NCI-H1694 (cell line): ENCODE measurements around the gene CACNA2D3.

Experiments used
- DNase-seq: peaks from one replicate; lab custom pipeline; 2025; lab: John Stamatoyannopoulos, UW

Gene CACNA2D3

GRCh38 chr3:55006244-55006676 is 883.9 kb downstream of the CACNA2D3 start:
- DNase-seq: no peak

- DNase-seq: no peak
Observed at GRCh38 chr3:55007971-55008370, 885.6 kb downstream of the CACNA2D3 start.

GRCh38 chr3:55009372-55009771 is 887.0 kb downstream of the CACNA2D3 start:
- DNase-seq: no peak

- DNase-seq: no peak
Observed at GRCh38 chr3:55012091-55012490, 889.7 kb downstream of the CACNA2D3 start.

GRCh38 chr3:55013145-55013925 is 891.0 kb downstream of the CACNA2D3 start:
- DNase-seq: no peak

GRCh38 chr3:55014081-55014480 is 891.7 kb downstream of the CACNA2D3 start:
- DNase-seq: no peak

GRCh38 chr3:55014906-55015305 is 892.6 kb downstream of the CACNA2D3 start:
- DNase-seq: no peak

GRCh38 chr3:55017876-55018275 is 895.5 kb downstream of the CACNA2D3 start:
- DNase-seq: no peak

GRCh38 chr3:55030938-55031337 is 908.6 kb downstream of the CACNA2D3 start:
- no peak for DNase-seq

GRCh38 chr3:55036883-55037577 is 914.7 kb downstream of the CACNA2D3 start:
- DNase-seq: no peak

GRCh38 chr3:55042591-55042990 is 920.2 kb downstream of the CACNA2D3 start:
- no peak for DNase-seq

GRCh38 chr3:55044486-55044885 is 922.1 kb downstream of the CACNA2D3 start:
- no peak for DNase-seq

- no peak for DNase-seq
Observed at GRCh38 chr3:55059027-55059629, 936.8 kb downstream of the CACNA2D3 start.

GRCh38 chr3:55060896-55061719 is 938.8 kb downstream of the CACNA2D3 start:
- DNase-seq: no peak

GRCh38 chr3:55061720-55062034 is 939.3 kb downstream of the CACNA2D3 start:
- DNase-seq: no peak

- no peak for DNase-seq
Observed at GRCh38 chr3:55064164-55064563, 941.8 kb downstream of the CACNA2D3 start.

- DNase-seq: no peak
Observed at GRCh38 chr3:55065331-55065730, 943.0 kb downstream of the CACNA2D3 start.

- DNase-seq: no peak
Observed at GRCh38 chr3:55066551-55067047, 944.2 kb downstream of the CACNA2D3 start.

GRCh38 chr3:55069950-55070349 is 947.6 kb downstream of the CACNA2D3 start:
- DNase-seq: no peak

- DNase-seq: no peak
Observed at GRCh38 chr3:55074796-55075195, 952.4 kb downstream of the CACNA2D3 start.

GRCh38 chr3:55075846-55076245 is 953.5 kb downstream of the CACNA2D3 start:
- DNase-seq: no peak

- DNase-seq: no peak
Observed at GRCh38 chr3:55077726-55078125, 955.4 kb downstream of the CACNA2D3 start.
